IPS DF 6.9 (cell line): ENCODE data around the gene EIF2B2.

Source experiments
- DNase-seq: peaks from one replicate; pipeline ENCODE4 v3.0.0-alpha.2; 2013; ENCODE audit warnings: low read depth, low spot score
- H3K27ac ChIP-seq: one replicate; pipeline ENCODE4 v1.5.1; 2013; ENCODE audit warnings: low read length, control low read depth
- H3K27me3 ChIP-seq: 2 replicates; pipeline ENCODE4 v1.6.1; 2013; ENCODE audit warnings: mild to moderate bottlenecking, low read length; ENCODE audit not compliant: control insufficient read depth, insufficient read depth
- H3K36me3 ChIP-seq: 2 replicates; pipeline ENCODE4 v1.6.1; 2013; ENCODE audit warnings: low read length; ENCODE audit not compliant: control insufficient read depth, insufficient read depth
- H3K4me1 ChIP-seq: 2 replicates; pipeline ENCODE4 v1.6.1; 2013; ENCODE audit warnings: low read length; ENCODE audit not compliant: control insufficient read depth, insufficient read depth
- H3K4me3 ChIP-seq: 2 replicates; pipeline ENCODE4 v1.5.1; 2013; ENCODE audit warnings: mild to moderate bottlenecking, low read length
- H3K9me3 ChIP-seq: 2 replicates; pipeline ENCODE4 v1.6.1; 2013; ENCODE audit warnings: low read length, inconsistent platforms; ENCODE audit not compliant: control insufficient read depth, insufficient read depth
- WGBS: extraction: QIAGEN DNeasy Blood & Tissue Kit; methylation state at CpG from one replicate; pipeline ENCODE4 v1.1.7; 2013; ENCODE audit warnings: mixed read lengths, missing lambda C conversion rate; ENCODE audit not compliant: insufficient read length, insufficient coverage; 5-methylcytosine and 5-hydroxymethylcytosine counted together

The EIF2B2 gene

GRCh38 chr14:75016815-75017214, 14.1 kb downstream of the EIF2B2 start:
- Histone ChIP-seq H3K9me3 (no peaks in the 10 kb centered on the region), H3K27me3 (no peaks in the 10 kb centered on the region), H3K4me1 (no peaks in the 10 kb centered on the region), H3K27ac (no peak overlapping the region), H3K4me3 (no peak overlapping the region), H3K36me3 (no peaks in the 10 kb centered on the region)
- DNase-seq = no peak
- no CpG with 5 or more reads among the region's 3 CpGs for whole genome bisulfite sequencing

GRCh38 chr14:75018694-75019093, 16.0 kb downstream of the EIF2B2 start:
- Histone ChIP-seq H3K4me1 (no peaks in the 10 kb centered on the region), H3K27me3 (no peaks in the 10 kb centered on the region), H3K27ac (no peak overlapping the region), H3K9me3 (no peaks in the 10 kb centered on the region), H3K36me3 (no peaks in the 10 kb centered on the region), H3K4me3 (no peak overlapping the region)
- WGBS = no CpG with 5 or more reads among the region's 3 CpGs
- DNase-seq = no peak

- Histone ChIP-seq H3K4me1 (no peaks in the 10 kb centered on the region), H3K27ac (no peak overlapping the region), H3K4me3 (no peak overlapping the region), H3K27me3 (no peaks in the 10 kb centered on the region), H3K9me3 (no peaks in the 10 kb centered on the region), H3K36me3 (no peaks in the 10 kb centered on the region)
- DNase-seq = peak; percentile 5
- WGBS = no CpG with 5 or more reads among the region's 8 CpGs
Measured at GRCh38 chr14:75022655-75023054, 19.9 kb downstream of the EIF2B2 start.

- Histone ChIP-seq H3K36me3 (no peaks in the 10 kb centered on the region), H3K27ac (no peak overlapping the region), H3K4me1 (no peaks in the 10 kb centered on the region), H3K9me3 (no peaks in the 10 kb centered on the region), H3K4me3 (no peak overlapping the region), H3K27me3 (no peaks in the 10 kb centered on the region)
- no CpG with 5 or more reads among the region's 1 CpG for WGBS
- no peak for DNase-seq
Measured at GRCh38 chr14:75023108-75023507, 20.4 kb downstream of the EIF2B2 start.

GRCh38 chr14:75025082-75025481, 22.4 kb downstream of the EIF2B2 start:
- Histone ChIP-seq H3K36me3 (no peaks in the 10 kb centered on the region), H3K4me1 (no peaks in the 10 kb centered on the region), H3K27me3 (no peaks in the 10 kb centered on the region), H3K9me3 (no peaks in the 10 kb centered on the region), H3K4me3 (no peak overlapping the region), H3K27ac (no peak overlapping the region)
- no peak for DNase-seq
- no CpG with 5 or more reads among the region's 4 CpGs for WGBS

- DNase-seq = no peak
- no peak overlapping the region for H3K4me3 ChIP-seq
- no peaks in the 10 kb centered on the region for H3K9me3 ChIP-seq
- H3K36me3 ChIP-seq = no peaks in the 10 kb centered on the region
- H3K4me1 ChIP-seq = no peaks in the 10 kb centered on the region
- no peaks in the 10 kb centered on the region for H3K27me3 ChIP-seq
- WGBS = 100% methylated on average over 1 of the region's 2 CpGs
- H3K27ac ChIP-seq = no peak overlapping the region
Measured at GRCh38 chr14:75025876-75026275, 23.2 kb downstream of the EIF2B2 start.

- H3K9me3 ChIP-seq = no peaks in the 10 kb centered on the region
- no peaks in the 10 kb centered on the region for H3K36me3 ChIP-seq
- no peak overlapping the region for H3K4me3 ChIP-seq
- WGBS = no CpG with 5 or more reads among the region's 1 CpG
- H3K27ac ChIP-seq = no peak overlapping the region
- no peaks in the 10 kb centered on the region for H3K4me1 ChIP-seq
- no peak for DNase-seq
- no peaks in the 10 kb centered on the region for H3K27me3 ChIP-seq
Measured at GRCh38 chr14:75030147-75030546, 27.4 kb downstream of the EIF2B2 start.

GRCh38 chr14:75032939-75033338, 30.2 kb downstream of the EIF2B2 start:
- DNase-seq = no peak
- Histone ChIP-seq H3K9me3 (no peaks in the 10 kb centered on the region), H3K4me3 (no peak overlapping the region), H3K27ac (no peak overlapping the region), H3K4me1 (no peaks in the 10 kb centered on the region), H3K36me3 (no peaks in the 10 kb centered on the region), H3K27me3 (no peaks in the 10 kb centered on the region)
- WGBS = no CpG with 5 or more reads among the region's 2 CpGs

- Histone ChIP-seq H3K9me3 (no peaks in the 10 kb centered on the region), H3K27ac (no peak overlapping the region), H3K27me3 (no peaks in the 10 kb centered on the region), H3K4me3 (no peak overlapping the region), H3K4me1 (no peaks in the 10 kb centered on the region), H3K36me3 (0 out of 2 replicates have a peak, but pooled peaks cover 5% of the 10 kb centered on the region)
- DNase-seq = no peak
- WGBS = no CpG with 5 or more reads among the region's 1 CpG
Measured at GRCh38 chr14:75040507-75040906, 37.8 kb downstream of the EIF2B2 start.

- Histone ChIP-seq H3K4me1 (no peaks in the 10 kb centered on the region), H3K27ac (no peak overlapping the region), H3K36me3 (0 out of 2 replicates have a peak, but pooled peaks cover 5% of the 10 kb centered on the region), H3K9me3 (no peaks in the 10 kb centered on the region), H3K27me3 (no peaks in the 10 kb centered on the region), H3K4me3 (no peak overlapping the region)
- no CpG with 5 or more reads among the region's 2 CpGs for WGBS
- no peak for DNase-seq
Measured at GRCh38 chr14:75040959-75041358, 38.2 kb downstream of the EIF2B2 start.

GRCh38 chr14:75041613-75042012, 38.9 kb downstream of the EIF2B2 start:
- no peaks in the 10 kb centered on the region for H3K9me3 ChIP-seq
- H3K36me3 ChIP-seq = 0 out of 2 replicates have a peak, but pooled peaks cover 5% of the 10 kb centered on the region
- no peak overlapping the region for H3K27ac ChIP-seq
- no peaks in the 10 kb centered on the region for H3K4me1 ChIP-seq
- no CpG with 5 or more reads among the region's 4 CpGs for WGBS
- no peaks in the 10 kb centered on the region for H3K27me3 ChIP-seq
- DNase-seq = no peak
- no peak overlapping the region for H3K4me3 ChIP-seq
